ENCODE data around the gene TGFBR1. TPM values are rescaled to one million over a fixed set of nuclear protein-coding genes. Genes with fewer than 3 reads are reported as not detected.

The TGFBR1 gene
- total and polyA plus RNA-seq, 4 donors, result 25.1 to 97.6 (median 44.9) TPM

DNA sequence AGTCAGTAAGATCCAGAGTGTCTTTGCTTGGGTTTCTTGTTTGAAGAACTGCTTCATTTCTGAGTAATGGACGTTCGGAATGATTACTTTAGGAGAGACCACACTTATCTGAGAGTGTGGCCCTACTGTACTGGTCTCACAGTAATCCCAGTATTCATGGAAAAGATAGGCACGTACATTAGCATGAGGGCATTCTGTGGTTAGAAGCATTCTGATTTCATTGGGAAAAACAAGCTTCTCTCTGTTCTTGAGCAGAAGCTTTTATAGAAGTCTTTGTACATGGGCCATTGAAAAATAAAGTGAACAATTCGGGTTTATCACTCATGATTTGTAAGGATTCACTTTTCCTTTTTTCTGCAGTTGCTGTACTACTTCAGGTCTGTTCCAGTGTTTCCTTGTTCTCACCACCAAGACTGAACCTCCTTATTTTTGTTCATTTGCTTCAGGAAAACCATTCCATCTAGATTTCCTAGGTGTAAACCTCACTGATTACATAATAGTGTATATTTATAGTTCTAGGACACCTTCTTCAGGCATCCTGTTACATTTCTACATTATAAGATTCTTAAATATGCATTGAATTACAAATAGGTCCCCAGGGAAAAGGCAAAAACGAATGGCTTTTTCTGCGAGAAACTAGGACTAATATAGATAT lies 10.1 kb downstream of the TGFBR1 start:
- Histone ChIP-seq H3K27me3 (ENCODE audit: control insufficient read depth, insufficient read depth, low read length) (no peaks in the 10 kb centered on the region), H3K9me3 (ENCODE audit: control insufficient read depth, insufficient read depth, low read length) (no peaks in the 10 kb centered on the region), H3K36me3 (ENCODE audit: control insufficient read depth, insufficient read depth, low read length) (no peaks in the 10 kb centered on the region), H3K4me3 (ENCODE audit: low read depth, low read length) (no peak overlapping the region), H3K27ac (ENCODE audit: low read depth, low read length) (no peak overlapping the region), H3K4me1 (ENCODE audit: control insufficient read depth, insufficient read depth, low read length) (no peaks in the 10 kb centered on the region)
- no peak for DNase-seq (ENCODE audit: low read depth in 4 of 6, low spot score in 6 of 6)
- 62% methylated on average over 3 of the region's 6 CpGs for WGBS (ENCODE audit: insufficient coverage)

DNA sequence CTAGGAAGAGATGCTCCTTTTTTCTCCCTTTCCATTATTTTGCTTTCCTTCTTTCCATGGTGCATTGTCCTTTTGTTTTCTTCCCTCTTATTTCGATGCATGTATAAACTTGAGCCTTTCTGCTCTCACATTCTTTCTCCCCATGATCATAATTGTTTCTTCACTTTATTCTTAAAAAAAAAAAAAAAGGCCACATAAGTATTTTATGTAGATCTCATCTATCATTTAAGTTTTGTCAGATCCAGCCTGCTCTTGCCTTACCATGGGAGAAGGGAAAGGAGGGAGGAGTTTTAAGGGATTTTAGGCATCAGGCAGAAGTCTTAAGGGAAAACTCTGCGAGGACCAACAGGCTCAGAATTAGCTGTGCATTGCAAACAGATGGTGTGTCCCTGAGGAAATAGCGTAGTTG lies 11.1 kb downstream of the TGFBR1 start:
- WGBS (ENCODE audit: insufficient coverage), result 30% methylated on average over 2 of the region's 3 CpGs
- H3K4me1 ChIP-seq (ENCODE audit: control insufficient read depth, insufficient read depth, low read length), result no peaks in the 10 kb centered on the region

DNA sequence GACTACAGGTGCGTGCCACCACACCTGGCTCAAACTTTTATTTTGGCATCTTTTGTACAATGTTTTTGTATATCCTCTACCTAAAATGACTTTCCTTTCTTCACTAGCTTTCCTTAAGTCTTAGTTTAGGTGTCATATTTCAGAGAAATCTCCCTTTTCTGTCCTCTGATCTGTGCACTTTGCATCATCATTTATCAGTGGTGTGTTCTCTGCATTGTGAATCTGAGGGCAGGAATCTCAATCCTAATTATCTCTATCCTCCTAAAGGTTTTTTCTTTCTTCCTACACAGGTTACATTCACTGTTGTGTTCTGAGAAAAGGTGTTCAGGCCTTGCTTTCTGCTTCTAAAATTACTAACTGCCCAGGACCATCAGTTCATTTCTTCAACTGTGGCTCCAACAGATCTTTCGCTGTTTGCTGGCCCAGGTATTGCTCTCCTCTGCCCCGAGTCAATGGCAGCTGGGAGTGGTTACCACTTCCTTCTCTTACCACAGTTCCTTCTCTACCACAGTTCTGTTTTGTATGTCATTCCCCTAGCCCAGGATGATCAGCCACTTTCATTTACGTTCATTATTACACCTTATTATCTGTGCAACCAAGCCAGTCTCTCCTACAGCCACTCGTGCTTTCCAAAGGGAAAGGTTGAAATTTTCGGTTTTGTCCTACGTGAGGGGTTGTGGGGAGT lies 14.0 kb downstream of the TGFBR1 start:
- 91% methylated on average over 4 of the region's 7 CpGs for WGBS (ENCODE audit: insufficient coverage)
- no peak for DNase-seq (ENCODE audit: low read depth in 4 of 6, low spot score in 6 of 6)
- Histone ChIP-seq H3K4me1 (ENCODE audit: control insufficient read depth, insufficient read depth, low read length) (no peaks in the 10 kb centered on the region), H3K27me3 (ENCODE audit: control insufficient read depth, insufficient read depth, low read length) (no peaks in the 10 kb centered on the region), H3K36me3 (ENCODE audit: control insufficient read depth, insufficient read depth, low read length) (no peaks in the 10 kb centered on the region), H3K4me3 (ENCODE audit: low read depth, low read length) (no peak overlapping the region), H3K9me3 (ENCODE audit: control insufficient read depth, insufficient read depth, low read length) (no peaks in the 10 kb centered on the region), H3K27ac (ENCODE audit: low read depth, low read length) (no peak overlapping the region)

More for the DNA sequence above, 11.1 kb downstream of the TGFBR1 start:
- peak in 1 of 6 donors; percentile 61 for DNase-seq (ENCODE audit: low read depth in 4 of 6, low spot score in 6 of 6)
- Histone ChIP-seq H3K9me3 (ENCODE audit: control insufficient read depth, insufficient read depth, low read length) (no peaks in the 10 kb centered on the region), H3K27me3 (ENCODE audit: control insufficient read depth, insufficient read depth, low read length) (no peaks in the 10 kb centered on the region), H3K36me3 (ENCODE audit: control insufficient read depth, insufficient read depth, low read length) (no peaks in the 10 kb centered on the region), H3K4me3 (ENCODE audit: low read depth, low read length) (no peak overlapping the region), H3K27ac (ENCODE audit: low read depth, low read length) (no peak overlapping the region)

DNA sequence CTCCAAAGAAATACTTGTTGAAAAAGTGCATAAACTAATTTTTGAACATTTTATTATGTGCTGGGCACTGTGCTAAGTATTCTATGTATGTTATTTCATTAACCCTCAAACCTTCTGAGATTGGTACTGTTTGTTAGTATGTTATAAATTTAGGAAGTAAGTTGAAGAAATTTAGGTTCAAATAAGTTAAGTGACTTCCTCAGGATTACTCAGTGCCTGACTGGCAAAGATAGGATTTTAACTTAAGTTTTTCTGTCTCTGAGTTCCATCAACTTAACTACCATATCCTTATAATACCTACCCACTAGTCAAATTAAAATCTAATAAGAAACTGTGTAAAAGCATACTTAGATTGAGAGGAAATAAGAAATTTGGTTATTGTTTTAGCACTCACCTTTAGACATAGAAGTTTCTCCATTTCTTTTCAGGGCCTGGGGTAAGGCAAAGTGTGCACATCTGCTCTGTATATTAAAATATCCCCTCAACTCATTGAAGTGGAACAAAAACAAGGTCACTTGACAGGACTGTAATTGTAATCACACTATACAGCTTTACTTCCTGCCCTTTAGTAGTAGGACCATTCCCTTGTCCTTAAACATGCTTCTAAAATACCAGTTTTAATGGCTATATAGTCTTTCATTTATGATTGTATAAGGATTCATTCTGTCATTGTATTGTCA lies 15.2 kb downstream of the TGFBR1 start:
- no peaks in the 10 kb centered on the region for H3K9me3 ChIP-seq (ENCODE audit: control insufficient read depth, insufficient read depth, low read length)
- no peaks in the 10 kb centered on the region for H3K36me3 ChIP-seq (ENCODE audit: control insufficient read depth, insufficient read depth, low read length)
- no peaks in the 10 kb centered on the region for H3K27me3 ChIP-seq (ENCODE audit: control insufficient read depth, insufficient read depth, low read length)
- no peak overlapping the region for H3K4me3 ChIP-seq (ENCODE audit: low read depth, low read length)
- DNase-seq (ENCODE audit: low read depth in 4 of 6, low spot score in 6 of 6), result no peak
- H3K4me1 ChIP-seq (ENCODE audit: control insufficient read depth, insufficient read depth, low read length), result no peaks in the 10 kb centered on the region
- no peak overlapping the region for H3K27ac ChIP-seq (ENCODE audit: low read depth, low read length)

DNA sequence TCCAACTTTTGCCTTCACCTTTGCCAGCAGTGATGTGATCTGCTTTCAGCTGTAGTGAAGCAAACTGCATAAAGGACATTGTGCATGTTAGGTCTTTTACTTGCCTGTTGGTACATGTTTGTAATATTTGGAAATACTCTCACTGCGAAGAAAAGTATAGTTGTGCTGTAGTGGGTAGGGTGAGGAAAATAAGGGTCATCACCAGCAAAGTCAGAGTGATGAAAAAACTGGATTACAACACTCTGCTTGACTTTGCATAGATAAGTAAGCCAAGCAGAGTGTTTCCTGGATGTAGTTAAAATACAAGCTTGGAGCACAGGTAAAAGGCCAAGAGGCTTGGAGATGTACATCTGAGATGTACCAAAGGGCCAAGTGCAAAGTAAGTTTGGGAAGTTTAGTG lies 16.7 kb downstream of the TGFBR1 start:
- Histone ChIP-seq H3K4me1 (ENCODE audit: control insufficient read depth, insufficient read depth, low read length) (no peaks in the 10 kb centered on the region), H3K36me3 (ENCODE audit: control insufficient read depth, insufficient read depth, low read length) (no peaks in the 10 kb centered on the region), H3K27me3 (ENCODE audit: control insufficient read depth, insufficient read depth, low read length) (no peaks in the 10 kb centered on the region), H3K27ac (ENCODE audit: low read depth, low read length) (no peak overlapping the region), H3K9me3 (ENCODE audit: control insufficient read depth, insufficient read depth, low read length) (no peaks in the 10 kb centered on the region), H3K4me3 (ENCODE audit: low read depth, low read length) (no peak overlapping the region)
- 100% methylated on average over 1 of the region's 1 CpG for WGBS (ENCODE audit: insufficient coverage)
- DNase-seq (ENCODE audit: low read depth in 4 of 6, low spot score in 6 of 6), result no peak

DNA sequence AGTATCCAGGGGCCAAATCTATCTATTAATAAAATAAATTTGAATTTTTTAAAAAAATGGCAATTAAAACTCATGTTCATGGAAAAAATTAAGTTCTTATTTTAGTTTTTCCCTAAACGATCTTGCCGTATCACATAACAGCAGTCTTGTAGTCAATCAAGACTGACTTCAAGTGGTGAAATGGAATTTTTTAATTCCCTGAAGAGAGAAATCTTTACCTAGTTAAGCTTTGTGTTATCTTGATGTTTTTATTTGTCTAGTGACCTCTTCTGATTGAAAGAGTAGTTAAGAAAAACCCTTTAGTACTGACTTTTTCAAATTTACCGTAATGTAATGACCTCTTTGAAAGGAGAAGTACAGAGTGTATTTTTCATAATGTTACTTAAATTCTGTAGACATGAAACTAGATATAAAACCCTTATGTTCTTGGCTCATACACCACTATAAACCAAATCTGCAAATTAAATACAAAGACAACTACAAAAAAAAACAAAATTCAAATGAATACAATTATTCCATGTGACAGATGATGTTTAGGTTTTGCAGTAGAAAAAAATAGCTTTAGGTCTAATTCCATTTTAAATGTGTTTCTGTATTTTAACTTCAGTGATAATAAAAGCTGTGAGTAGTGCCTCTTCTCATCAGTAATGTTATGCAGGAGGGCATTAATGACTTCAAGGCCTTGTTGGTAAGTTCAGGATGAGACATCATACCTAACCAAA lies 19.8 kb downstream of the TGFBR1 start:
- H3K4me1 ChIP-seq (ENCODE audit: control insufficient read depth, insufficient read depth, low read length), result no peaks in the 10 kb centered on the region
- no peak overlapping the region for H3K4me3 ChIP-seq (ENCODE audit: low read depth, low read length)
- no peaks in the 10 kb centered on the region for H3K9me3 ChIP-seq (ENCODE audit: control insufficient read depth, insufficient read depth, low read length)
- no CpG with 5 or more reads among the region's 3 CpGs for WGBS (ENCODE audit: insufficient coverage)
- H3K27me3 ChIP-seq (ENCODE audit: control insufficient read depth, insufficient read depth, low read length), result no peaks in the 10 kb centered on the region
- peak in 1 of 6 donors; percentile 55 for DNase-seq (ENCODE audit: low read depth in 4 of 6, low spot score in 6 of 6)
- H3K27ac ChIP-seq (ENCODE audit: low read depth, low read length), result no peak overlapping the region
- H3K36me3 ChIP-seq (ENCODE audit: control insufficient read depth, insufficient read depth, low read length), result no peaks in the 10 kb centered on the region

DNA sequence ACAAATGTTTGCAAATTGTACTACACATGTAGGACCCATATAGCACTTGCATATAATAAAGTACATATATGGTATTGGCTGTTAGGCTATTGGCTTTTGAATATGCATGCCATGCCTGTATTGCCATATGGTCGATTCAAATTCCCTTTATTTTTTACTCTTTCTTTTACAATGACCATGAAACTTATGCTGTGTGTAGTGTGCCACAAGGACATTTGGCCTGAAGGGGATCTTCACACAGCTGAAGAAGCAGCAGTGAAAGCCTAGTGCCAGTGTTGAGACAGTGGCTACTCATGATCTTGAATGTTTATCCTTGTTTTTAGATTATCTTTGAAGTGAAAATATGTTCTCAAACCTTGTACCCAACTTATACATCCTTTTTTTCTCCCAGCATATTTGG lies 20.5 kb downstream of the TGFBR1 start:
- no peaks in the 10 kb centered on the region for H3K4me1 ChIP-seq (ENCODE audit: control insufficient read depth, insufficient read depth, low read length)
- H3K9me3 ChIP-seq (ENCODE audit: control insufficient read depth, insufficient read depth, low read length), result no peaks in the 10 kb centered on the region
- H3K27ac ChIP-seq (ENCODE audit: low read depth, low read length), result no peak overlapping the region
- no peaks in the 10 kb centered on the region for H3K27me3 ChIP-seq (ENCODE audit: control insufficient read depth, insufficient read depth, low read length)
- WGBS (ENCODE audit: insufficient coverage), result no CpG with 5 or more reads among the region's 1 CpG
- DNase-seq (ENCODE audit: low read depth in 4 of 6, low spot score in 6 of 6), result peak in 1 of 6 donors; percentile 64
- no peak overlapping the region for H3K4me3 ChIP-seq (ENCODE audit: low read depth, low read length)
- no peaks in the 10 kb centered on the region for H3K36me3 ChIP-seq (ENCODE audit: control insufficient read depth, insufficient read depth, low read length)

DNA sequence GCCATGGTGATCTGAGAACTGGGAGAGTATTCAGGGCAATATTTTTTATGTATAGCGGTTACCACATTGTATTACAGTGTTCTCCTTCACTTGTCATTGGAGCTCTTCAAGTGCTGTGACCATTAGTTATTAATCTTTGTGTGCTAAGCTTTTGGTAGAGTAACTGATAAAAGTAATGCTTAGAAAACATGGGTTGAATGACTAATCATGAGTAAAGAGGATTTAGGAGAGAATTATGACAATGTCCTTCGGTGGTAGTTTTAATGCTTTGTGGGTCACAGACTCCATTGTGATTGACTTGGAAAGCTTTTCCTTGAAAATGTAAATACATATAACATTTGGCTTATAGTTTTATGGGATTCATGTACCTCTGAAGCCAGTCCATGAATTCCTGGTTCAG lies 21.4 kb downstream of the TGFBR1 start:
- no CpG with 5 or more reads among the region's 2 CpGs for WGBS (ENCODE audit: insufficient coverage)
- Histone ChIP-seq H3K4me1 (ENCODE audit: control insufficient read depth, insufficient read depth, low read length) (no peaks in the 10 kb centered on the region), H3K36me3 (ENCODE audit: control insufficient read depth, insufficient read depth, low read length) (no peaks in the 10 kb centered on the region), H3K27me3 (ENCODE audit: control insufficient read depth, insufficient read depth, low read length) (no peaks in the 10 kb centered on the region), H3K9me3 (ENCODE audit: control insufficient read depth, insufficient read depth, low read length) (no peaks in the 10 kb centered on the region), H3K4me3 (ENCODE audit: low read depth, low read length) (no peak overlapping the region), H3K27ac (ENCODE audit: low read depth, low read length) (no peak overlapping the region)
- no peak for DNase-seq (ENCODE audit: low read depth in 4 of 6, low spot score in 6 of 6)

DNA sequence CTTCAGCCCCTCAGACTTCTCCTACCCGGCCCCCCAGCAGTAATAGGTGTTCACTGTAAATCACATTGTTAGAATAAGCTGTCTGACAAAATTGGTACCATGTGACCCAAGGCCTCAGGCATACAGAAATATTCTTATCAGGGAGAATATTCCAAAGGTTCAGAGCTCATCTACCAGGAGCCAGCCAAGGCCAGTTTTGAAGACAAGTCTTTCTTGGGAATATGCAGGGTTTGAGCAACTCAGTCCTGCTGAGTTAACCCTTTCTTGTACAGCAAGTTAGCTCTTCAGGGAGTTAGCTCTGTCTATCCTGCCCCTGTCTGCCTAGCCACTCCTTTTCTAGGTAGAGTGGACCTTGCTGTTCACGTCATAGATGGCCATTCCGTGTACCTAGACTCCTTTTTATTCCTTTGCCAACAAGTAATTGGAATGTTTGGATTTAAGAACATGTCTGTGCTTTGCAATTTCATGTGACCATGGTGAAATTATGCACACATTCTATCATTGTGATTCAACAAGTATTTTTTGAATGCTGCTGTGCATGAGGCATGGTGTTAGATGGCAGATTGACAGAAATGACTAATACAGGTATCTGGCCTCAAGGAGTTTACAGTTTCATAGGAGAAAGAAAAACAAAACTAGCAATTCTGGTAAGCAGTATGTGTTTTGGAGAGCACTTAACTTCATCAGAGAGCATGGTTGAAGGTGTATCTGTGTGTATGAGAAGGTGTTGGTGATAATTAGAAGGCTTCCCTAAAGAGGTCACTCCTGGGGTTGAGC lies 22.6 kb downstream of the TGFBR1 start:
- no peaks in the 10 kb centered on the region for H3K4me1 ChIP-seq (ENCODE audit: control insufficient read depth, insufficient read depth, low read length)
- no peak overlapping the region for H3K4me3 ChIP-seq (ENCODE audit: low read depth, low read length)
- H3K36me3 ChIP-seq (ENCODE audit: control insufficient read depth, insufficient read depth, low read length), result no peaks in the 10 kb centered on the region
- no peaks in the 10 kb centered on the region for H3K9me3 ChIP-seq (ENCODE audit: control insufficient read depth, insufficient read depth, low read length)
- no CpG with 5 or more reads among the region's 3 CpGs for WGBS (ENCODE audit: insufficient coverage)
- H3K27ac ChIP-seq (ENCODE audit: low read depth, low read length), result no peak overlapping the region
- DNase-seq (ENCODE audit: low read depth in 4 of 6, low spot score in 6 of 6), result no peak
- H3K27me3 ChIP-seq (ENCODE audit: control insufficient read depth, insufficient read depth, low read length), result no peaks in the 10 kb centered on the region

Data from spinal cord (tissue), 10 donors.